NCI-H128 (cell line): ENCODE results near the gene ROM1.
"Not testable (repeated sequence)": the region's sequence is repeated elsewhere in the genome, so short reads cannot be mapped to it uniquely, and the experiment has no call there.

Source experiments
- DNase-seq: peaks from one replicate; lab custom pipeline; 2025; ENCODE audit not compliant: unreplicated experiment; lab: John Stamatoyannopoulos, UW

Gene ROM1

GRCh38 chr11:62607714-62608113 lies 5.3 kb upstream of the ROM1 start:
- DNase-seq = no peak

GRCh38 chr11:62608776-62609175 lies 4.3 kb upstream of the ROM1 start:
- no peak for DNase-seq

GRCh38 chr11:62610403-62610802 lies 2.7 kb upstream of the ROM1 start:
- DNase-seq = no peak

- DNase-seq = no peak
These were observed 2.0 kb upstream of the ROM1 start for GRCh38 chr11:62610814-62611704.

GRCh38 chr11:62611705-62612365 lies 1.2 kb upstream of the ROM1 start:
- no peak for DNase-seq

GRCh38 chr11:62613291-62613778 lies 278 bp downstream of the ROM1 start:
- no peak for DNase-seq

- DNase-seq = no peak
These were observed 1.2 kb downstream of the ROM1 start for GRCh38 chr11:62614275-62614674.

GRCh38 chr11:62615521-62615920 lies 2.5 kb downstream of the ROM1 start:
- no peak for DNase-seq

- DNase-seq = not testable (repeated sequence)
These were observed 3.9 kb downstream of the ROM1 start for GRCh38 chr11:62616957-62617356.

- no peak for DNase-seq
These were observed 8.0 kb downstream of the ROM1 start for GRCh38 chr11:62621027-62621566.

GRCh38 chr11:62621567-62622470 lies 8.8 kb downstream of the ROM1 start, which contains the start of gene B3GAT3:
TSS of gene B3GAT3 (minus strand) at chr11:62621986. CDS start at chr11:62621947, 39 bp downstream.
- DNase-seq = peak; percentile 95

- DNase-seq = no peak
These were observed 9.5 kb downstream of the ROM1 start for GRCh38 chr11:62622476-62623089.

- DNase-seq = no peak
These were observed 14.7 kb downstream of the ROM1 start for GRCh38 chr11:62627713-62628112.

GRCh38 chr11:62632492-62632891 lies 19.4 kb downstream of the ROM1 start:
- no peak for DNase-seq

- DNase-seq = no peak
These were observed 31.2 kb downstream of the ROM1 start for GRCh38 chr11:62644220-62644619.

GRCh38 chr11:62645671-62645945 lies 32.6 kb downstream of the ROM1 start:
- no peak for DNase-seq

GRCh38 chr11:62645946-62646824 lies 33.1 kb downstream of the ROM1 start, which contains the start of gene GANAB:
TSS of gene GANAB (minus strand) at chr11:62646613. CDS start at chr11:62646599, 14 bp downstream.
- peak; percentile 98 for DNase-seq

GRCh38 chr11:62646825-62647608 lies 34.0 kb downstream of the ROM1 start:
- no peak for DNase-seq

- no peak for DNase-seq
These were observed 34.5 kb downstream of the ROM1 start for GRCh38 chr11:62647609-62648005.
